GM18870 (cell line): ENCODE measurements around the gene MKRN2.
"Not testable (repeated sequence)": the region's sequence is repeated elsewhere in the genome, so short reads cannot be mapped to it uniquely, and the experiment has no call there.

Experiments used
- ATAC-seq: cut with Tn5 transposase; IDR thresholded peaks from one replicate; pipeline ENCODE4 v1.9.1; 2021; ENCODE audit warnings: moderate library complexity; ENCODE audit not compliant: unreplicated experiment

MKRN2 gene

GRCh38 chr3:12629560-12629959 lies 72.7 kb downstream of the MKRN2 start:
- ATAC-seq, result no peak

DNA sequence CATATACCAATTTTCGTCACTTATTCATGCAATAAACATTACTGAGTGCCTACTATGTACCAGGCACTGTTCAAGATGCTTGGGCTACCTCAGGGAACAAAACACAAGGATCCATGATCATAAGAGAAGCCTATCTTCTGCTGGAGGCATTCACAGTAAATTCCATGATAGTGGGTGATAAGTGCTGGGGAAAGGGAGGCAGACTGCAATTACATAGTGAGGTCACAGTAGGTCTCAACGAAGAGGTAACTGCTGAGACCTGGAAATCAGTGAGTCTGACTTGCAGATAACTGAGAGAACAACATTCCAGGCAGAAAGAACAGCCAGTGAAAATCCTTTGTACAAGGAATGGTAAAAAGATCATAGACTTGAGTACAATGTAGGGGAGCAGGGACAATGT lies 73.4 kb downstream of the MKRN2 start:
- no peak for ATAC-seq

DNA sequence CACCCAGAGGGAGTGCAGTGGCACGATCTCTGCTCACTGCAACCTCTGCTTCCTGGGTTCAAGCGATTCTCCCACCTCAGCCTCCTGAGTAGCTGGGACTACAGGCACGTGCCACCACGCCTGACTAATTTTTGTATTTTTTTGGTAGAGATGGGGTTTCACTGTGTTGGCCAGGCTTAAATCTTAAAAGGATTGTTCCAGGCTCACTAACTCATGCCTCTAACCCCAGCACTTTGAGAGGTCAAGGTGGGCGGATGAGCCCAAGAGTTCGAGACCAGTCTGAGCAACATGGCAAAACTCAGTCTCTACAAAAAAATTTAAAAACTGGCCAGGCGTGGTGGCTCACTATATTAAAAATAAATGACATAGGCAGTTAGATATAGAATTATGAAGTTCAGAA lies 74.0 kb downstream of the MKRN2 start:
- not testable (repeated sequence) for ATAC-seq

DNA sequence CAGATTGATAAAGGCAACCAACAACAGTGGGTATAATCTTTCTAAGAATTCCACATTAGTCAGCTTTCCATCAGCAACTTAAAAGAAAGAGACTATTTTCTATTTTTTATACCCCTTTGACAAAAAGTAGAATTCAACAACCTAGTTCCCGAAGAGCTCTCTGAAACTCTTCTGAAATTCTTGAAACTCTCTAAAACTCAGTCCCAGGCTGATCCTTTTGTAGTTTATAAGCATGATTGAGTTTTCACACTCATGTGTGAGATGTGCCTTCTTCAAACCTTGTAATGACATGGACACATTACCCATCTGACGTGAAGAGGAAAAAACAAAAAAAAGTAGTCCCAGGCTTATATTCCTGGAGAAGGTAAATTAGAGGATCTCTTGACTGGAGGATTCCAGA lies 75.6 kb downstream of the MKRN2 start:
- ATAC-seq, result no peak

DNA sequence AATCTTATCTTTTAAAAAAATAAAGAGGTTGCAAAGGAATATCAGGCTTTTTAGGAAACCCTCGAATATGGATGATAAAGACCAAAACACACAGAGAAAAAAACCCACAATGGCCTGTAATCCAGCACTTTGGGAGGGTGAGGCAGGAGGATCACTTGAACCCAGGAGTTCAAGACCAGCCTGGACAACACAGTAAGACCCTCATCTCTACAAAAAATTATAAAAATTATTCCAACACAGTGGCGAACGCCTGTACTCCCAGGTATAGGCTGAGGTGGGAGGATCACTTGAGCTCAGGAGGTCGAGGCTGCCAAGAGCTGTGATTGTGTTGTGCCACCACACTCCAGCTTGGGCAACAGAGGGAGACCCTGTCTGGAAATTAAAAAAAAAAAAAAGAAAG lies 76.2 kb downstream of the MKRN2 start:
- no peak for ATAC-seq
